Endothelial cell (in vitro differentiated cells): ENCODE data around the gene GNAZ. TPM values are rescaled to one million over a fixed set of nuclear protein-coding genes. Genes with fewer than 3 reads are reported as not detected.

Source experiments
- DNase-seq: peaks from one replicate; pipeline ENCODE4 v3.0.0; 2021; ENCODE audit warnings: low spot score
- H3K27ac Mint-ChIP-seq: one replicate; pipeline ENCODE4 v1.8.0; 2021; ENCODE audit warnings: mixed read lengths, inconsistent platforms; ENCODE audit not compliant: unreplicated experiment
- H3K27me3 Mint-ChIP-seq: one replicate; pipeline ENCODE4 v1.8.0; 2021; ENCODE audit warnings: mild to moderate bottlenecking, moderate library complexity, mixed read lengths, inconsistent platforms; ENCODE audit not compliant: unreplicated experiment
- H3K36me3 Mint-ChIP-seq: one replicate; pipeline ENCODE4 v1.8.0; 2021; ENCODE audit warnings: mild to moderate bottlenecking, low read depth, mixed read lengths, inconsistent platforms; ENCODE audit not compliant: unreplicated experiment
- H3K4me1 Mint-ChIP-seq: one replicate; pipeline ENCODE4 v1.8.0; 2021; ENCODE audit warnings: mild to moderate bottlenecking, mixed read lengths, inconsistent platforms; ENCODE audit not compliant: unreplicated experiment
- H3K4me3 Mint-ChIP-seq: one replicate; pipeline ENCODE4 v1.8.0; 2021; ENCODE audit warnings: mild to moderate bottlenecking, mixed read lengths, inconsistent platforms; ENCODE audit not compliant: unreplicated experiment
- H3K9me3 Mint-ChIP-seq: one replicate; pipeline ENCODE4 v1.8.0; 2021; ENCODE audit warnings: mixed read lengths, inconsistent platforms; ENCODE audit not compliant: unreplicated experiment
- CTCF ChIP-seq: fragments of 200-600 bp; sonication (generic); IDR thresholded peaks from one replicate; pipeline ENCODE4 v1.5.0; 2021; ENCODE audit warnings: antibody characterized with exemption; ENCODE audit not compliant: unreplicated experiment
- total RNA-seq: library from RNA; stranded (reverse); fragmentation: NEBNext Ultra II Directional; extraction: Animal tissue kit (Norgen Biotek cat#: 25700); gene quantifications from one replicate; pipeline ENCODE4 v1.2.1, GENCODE V29; 2021; ENCODE audit not compliant: unreplicated experiment

The GNAZ gene
- total RNA-seq, 1 donor from 2014 or later, result 0.21 TPM

GRCh38 chr22:23075050-23075449 lies 4.7 kb downstream of the GNAZ start:
- TF ChIP-seq CTCF, result no peak
- H3K4me1 Mint-ChIP-seq, result no peaks in the 10 kb centered on the region

GRCh38 chr22:23075525-23076216 lies 5.4 kb downstream of the GNAZ start:
- peaks cover 18% of the 10 kb centered on the region for H3K27me3 Mint-ChIP-seq
- H3K4me3 Mint-ChIP-seq, result no peak overlapping the region
- no peak overlapping the region for H3K27ac Mint-ChIP-seq
- H3K9me3 Mint-ChIP-seq, result no peaks in the 10 kb centered on the region
- peaks cover 7% of the 10 kb centered on the region for H3K36me3 Mint-ChIP-seq
- no peak for DNase-seq
- no peak for TF ChIP-seq CTCF
- H3K4me1 Mint-ChIP-seq, result no peaks in the 10 kb centered on the region

More at GRCh38 chr22:23075050-23075449, 4.7 kb downstream of the GNAZ start:
- no peak overlapping the region for H3K4me3 Mint-ChIP-seq
- no peak overlapping the region for H3K27ac Mint-ChIP-seq
- H3K36me3 Mint-ChIP-seq, result peaks cover 7% of the 10 kb centered on the region
- H3K9me3 Mint-ChIP-seq, result no peaks in the 10 kb centered on the region
- no peak for DNase-seq
- H3K27me3 Mint-ChIP-seq, result peaks cover 18% of the 10 kb centered on the region

GRCh38 chr22:23076896-23077572 lies 6.7 kb downstream of the GNAZ start:
- no peaks in the 10 kb centered on the region for H3K4me1 Mint-ChIP-seq
- no peak overlapping the region for H3K27ac Mint-ChIP-seq
- no peak for DNase-seq
- TF ChIP-seq CTCF, result no peak
- H3K36me3 Mint-ChIP-seq, result peaks cover 7% of the 10 kb centered on the region
- H3K9me3 Mint-ChIP-seq, result no peaks in the 10 kb centered on the region
- peaks cover 14% of the 10 kb centered on the region for H3K27me3 Mint-ChIP-seq
- H3K4me3 Mint-ChIP-seq, result no peak overlapping the region

GRCh38 chr22:23077627-23078461 lies 7.5 kb downstream of the GNAZ start:
- peaks cover 11% of the 10 kb centered on the region for H3K27me3 Mint-ChIP-seq
- no peak for DNase-seq
- H3K4me1 Mint-ChIP-seq, result no peaks in the 10 kb centered on the region
- H3K9me3 Mint-ChIP-seq, result no peaks in the 10 kb centered on the region
- H3K27ac Mint-ChIP-seq, result no peak overlapping the region
- H3K36me3 Mint-ChIP-seq, result peaks cover 3% of the 10 kb centered on the region
- TF ChIP-seq CTCF, result no peak
- no peak overlapping the region for H3K4me3 Mint-ChIP-seq
